GM19351 (cell line): Measurements from ENCODE around the gene TMEM164.
"Not testable (repeated sequence)": the region's sequence is repeated elsewhere in the genome, so short reads cannot be mapped to it uniquely, and the experiment has no call there.

Experiments used
- ATAC-seq: cut with Tn5 transposase; IDR thresholded peaks from one replicate; pipeline ENCODE4 v1.9.1; 2021; ENCODE audit warnings: mild to moderate bottlenecking, moderate library complexity; ENCODE audit not compliant: unreplicated experiment

The TMEM164 gene

DNA sequence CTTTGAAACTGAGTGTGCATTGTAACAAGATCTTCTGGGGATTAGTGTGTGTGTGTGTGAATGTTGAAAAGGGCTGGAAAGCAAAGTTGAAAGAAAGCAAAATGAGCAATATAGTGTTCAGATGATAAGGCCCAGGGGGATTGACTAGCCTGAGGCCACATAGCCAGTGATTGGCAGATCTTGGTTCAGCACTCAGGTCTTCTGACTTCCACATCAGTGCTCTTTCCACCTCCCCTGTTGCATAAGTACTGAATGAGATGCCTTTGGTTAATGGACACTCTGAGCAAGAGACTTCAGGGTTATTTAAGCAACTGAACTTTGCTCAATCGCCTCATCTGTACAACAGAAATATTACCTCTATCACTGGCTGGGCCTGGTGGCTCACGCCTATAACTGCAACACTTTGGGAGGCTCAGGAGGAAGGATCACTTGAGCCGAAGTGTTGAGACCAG lies 120.4 kb downstream of the TMEM164 start:
- ATAC-seq = no peak

DNA sequence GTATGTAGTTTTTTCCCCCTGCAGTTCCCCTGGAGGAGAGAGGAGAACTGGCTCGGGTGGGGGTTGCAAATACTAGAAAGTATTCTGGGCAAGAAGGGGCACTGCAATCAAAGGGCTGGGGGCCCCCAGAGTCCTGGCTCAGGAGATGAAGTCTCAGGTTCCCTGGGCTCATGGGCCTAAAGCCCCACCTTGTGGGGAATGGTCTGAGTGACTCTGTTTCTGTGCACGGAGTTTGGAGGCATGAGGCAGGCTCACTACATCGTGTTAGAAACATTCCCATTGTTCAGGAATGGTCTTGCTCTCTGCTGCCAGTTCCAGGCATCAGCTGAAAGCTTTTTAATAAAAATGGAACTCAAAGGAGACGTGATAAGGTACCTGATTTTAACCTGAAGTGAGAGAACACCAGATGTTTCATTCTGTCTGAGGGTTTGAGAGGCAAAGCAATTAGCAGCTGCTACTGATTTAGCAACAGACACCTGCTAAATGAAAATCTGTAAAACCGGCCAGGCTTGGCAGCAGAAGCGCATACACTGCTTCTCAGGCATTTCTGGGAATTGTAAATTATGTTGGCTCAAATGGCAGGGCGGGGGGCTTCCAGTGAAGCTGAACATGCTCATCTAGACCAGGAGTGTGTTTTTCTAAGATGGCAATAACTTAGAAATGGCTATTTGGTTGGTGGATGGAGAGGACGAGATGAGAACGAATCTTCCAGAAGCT lies 122.7 kb downstream of the TMEM164 start:
- ATAC-seq = no peak

DNA sequence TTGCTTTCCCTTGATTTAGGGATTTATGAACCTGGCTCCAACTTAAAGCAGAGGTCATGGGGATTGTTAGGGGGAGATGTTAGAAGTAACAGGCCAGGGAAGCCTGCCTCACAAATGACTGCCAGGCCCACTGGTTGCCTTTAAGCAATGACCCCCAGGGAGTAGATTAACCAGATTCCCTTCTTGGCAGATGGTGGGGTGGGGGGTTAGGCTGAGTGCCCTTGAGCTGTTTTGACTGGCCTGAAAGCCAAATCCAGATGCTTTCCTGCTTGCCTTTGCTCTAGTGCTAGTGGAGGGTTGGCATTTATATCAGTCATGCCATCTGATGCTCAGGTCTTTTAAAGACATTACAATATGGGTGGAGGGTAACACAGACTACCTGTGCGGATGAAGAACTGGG lies 128.1 kb downstream of the TMEM164 start:
- no peak for ATAC-seq

DNA sequence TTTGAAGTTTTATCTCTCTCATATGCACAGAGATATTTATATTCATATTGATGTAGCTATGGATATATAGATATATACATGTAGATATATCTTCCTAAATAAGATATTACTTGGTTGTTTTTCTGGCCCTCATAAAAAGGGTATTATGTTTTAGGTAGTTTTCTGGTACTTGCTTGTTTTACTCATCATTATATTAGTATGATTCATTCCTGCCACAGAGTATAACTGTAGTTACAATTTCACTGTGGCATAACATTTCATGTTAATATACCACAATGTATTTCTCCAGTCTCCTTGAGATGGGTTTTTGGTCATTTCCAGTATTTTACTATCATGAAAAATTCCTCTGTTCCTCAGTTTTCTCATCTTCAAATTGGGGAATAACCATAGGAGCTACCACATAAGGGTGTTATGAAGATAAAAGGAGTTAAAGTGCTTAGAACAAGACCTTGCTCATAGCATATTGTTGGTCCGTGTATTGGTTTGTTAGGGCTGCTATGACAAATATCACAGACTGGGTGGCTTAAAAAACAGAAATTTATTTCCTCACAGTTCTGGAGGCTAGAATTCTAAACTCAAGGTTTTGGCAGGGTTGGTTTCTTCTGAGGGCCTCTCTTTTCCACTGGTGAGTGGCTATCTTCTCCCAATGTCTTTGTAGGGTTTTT lies 129.7 kb downstream of the TMEM164 start:
- ATAC-seq = peak; percentile 58

DNA sequence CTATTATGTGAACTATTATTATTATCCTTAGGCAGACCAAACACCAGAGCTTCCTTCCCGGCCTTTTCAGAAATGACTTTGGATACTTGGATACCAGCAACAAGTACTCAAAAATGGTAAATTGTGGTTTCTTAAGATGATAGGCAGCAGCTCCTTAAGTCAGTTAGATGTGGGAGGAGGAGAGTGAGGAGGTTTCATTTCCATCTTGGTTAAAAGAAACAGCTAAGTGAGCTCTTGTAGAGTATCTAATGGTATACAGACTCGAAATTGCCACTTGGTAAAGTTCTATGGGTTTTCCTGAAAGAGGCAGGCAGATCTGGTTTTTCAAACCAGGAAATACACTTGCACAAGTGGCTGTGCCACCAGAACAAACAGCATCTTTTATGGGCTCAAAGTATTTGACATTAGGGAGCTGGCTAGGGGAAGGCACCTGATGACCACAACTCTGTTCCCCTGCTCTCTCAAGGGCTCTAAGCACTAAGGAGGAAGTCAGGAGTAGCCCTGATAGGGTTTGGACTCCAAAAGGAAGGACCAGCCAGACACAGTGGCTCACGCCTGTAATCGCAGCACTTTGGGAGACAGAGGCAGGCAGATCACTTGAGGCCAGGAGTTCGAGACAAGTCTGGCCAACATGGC lies 130.9 kb downstream of the TMEM164 start:
- ATAC-seq = peak; percentile 77

DNA sequence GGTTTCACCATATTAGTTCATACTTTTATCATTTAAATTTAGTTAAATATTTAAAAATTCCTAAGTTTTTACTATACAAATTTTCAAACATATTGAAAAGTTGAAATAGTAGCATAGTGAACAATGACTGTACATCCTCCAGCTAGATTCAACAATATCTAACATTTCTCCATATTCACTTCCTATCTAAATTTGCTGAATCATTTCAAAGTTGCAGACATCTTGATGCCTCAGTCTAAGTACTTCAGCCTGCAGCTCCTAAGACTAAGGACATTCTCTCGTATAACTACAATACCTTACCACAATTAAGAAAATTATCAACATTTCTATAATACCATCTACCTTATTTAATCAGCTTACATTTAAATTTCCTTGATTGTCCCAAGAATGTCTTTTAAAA lies 132.7 kb downstream of the TMEM164 start:
- no peak for ATAC-seq

DNA sequence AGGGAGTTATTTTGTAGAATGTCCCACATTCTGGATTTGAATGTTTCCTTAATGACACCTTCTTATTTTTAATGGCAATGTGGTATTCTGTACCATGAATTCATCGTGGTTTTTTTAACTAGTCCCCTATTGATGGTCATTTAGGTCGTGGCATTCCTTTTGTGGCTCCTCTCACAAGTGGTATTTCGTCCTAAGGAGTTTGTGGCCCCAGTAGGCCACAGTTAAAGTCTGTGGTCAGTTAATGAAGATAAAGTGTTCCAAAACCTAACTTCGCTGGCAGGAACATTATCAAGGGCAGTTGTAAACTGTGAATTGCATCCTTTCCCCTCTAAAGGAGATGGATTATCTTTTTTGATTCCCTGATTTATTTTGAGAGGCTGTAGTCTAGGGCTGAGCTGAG lies 133.2 kb downstream of the TMEM164 start:
- no peak for ATAC-seq

DNA sequence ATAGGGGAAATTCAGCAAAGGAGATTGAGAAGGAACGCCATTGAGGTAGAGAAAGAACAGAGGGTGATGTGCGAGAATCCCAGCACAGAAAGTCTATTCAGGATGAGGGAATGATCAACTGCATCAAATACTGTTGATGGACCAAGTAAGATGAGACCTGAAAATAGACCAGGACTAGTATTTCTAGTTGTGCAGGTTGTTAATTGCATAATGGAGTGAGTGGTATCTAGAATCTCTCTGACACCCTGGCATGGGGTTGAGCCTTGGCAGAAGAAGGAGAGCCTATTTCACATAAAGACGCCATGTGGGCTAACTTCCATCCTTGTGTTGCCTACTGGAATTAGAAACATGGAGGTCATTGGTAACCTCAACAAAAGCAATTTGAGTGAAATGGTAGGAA lies 135.6 kb downstream of the TMEM164 start:
- ATAC-seq = no peak

DNA sequence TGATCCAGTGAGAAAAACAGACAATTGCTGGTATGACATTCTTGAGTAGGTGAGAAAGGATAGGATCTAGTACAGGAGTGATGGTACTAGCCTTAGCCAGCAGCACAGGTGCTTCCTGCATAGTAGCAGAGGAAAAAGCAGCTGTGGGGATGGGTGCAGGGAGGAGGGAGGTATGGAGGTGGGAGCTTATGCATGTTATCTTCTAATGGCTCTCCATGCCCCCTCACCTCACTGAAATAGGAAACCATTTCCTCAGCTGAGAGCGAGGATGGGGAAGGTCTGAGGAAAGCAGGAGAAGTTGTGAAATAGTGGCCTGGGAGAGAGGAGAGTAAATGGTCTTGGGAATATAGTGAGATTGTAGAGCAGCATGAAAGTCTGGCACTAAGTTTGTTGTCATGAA lies 136.3 kb downstream of the TMEM164 start:
- no peak for ATAC-seq

DNA sequence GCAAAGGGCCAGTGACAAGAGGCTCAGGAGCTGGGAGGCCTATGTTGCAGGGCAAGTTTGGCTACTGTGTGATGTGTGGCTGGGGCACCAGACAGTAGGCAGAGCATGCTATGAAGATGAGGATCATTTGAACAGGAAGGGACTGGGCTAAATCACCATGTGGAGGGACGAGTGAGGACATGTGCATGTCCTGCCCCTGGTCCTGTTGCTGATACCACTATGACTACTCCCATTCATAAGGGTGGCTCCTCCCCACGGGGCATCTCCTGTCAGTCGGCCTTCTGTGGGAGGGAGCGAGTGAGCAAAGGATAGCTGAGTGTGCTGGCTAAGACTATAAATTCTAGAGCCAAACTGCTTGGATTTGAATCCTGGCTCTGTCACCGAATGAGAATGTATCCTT lies 139.2 kb downstream of the TMEM164 start:
- no peak for ATAC-seq

DNA sequence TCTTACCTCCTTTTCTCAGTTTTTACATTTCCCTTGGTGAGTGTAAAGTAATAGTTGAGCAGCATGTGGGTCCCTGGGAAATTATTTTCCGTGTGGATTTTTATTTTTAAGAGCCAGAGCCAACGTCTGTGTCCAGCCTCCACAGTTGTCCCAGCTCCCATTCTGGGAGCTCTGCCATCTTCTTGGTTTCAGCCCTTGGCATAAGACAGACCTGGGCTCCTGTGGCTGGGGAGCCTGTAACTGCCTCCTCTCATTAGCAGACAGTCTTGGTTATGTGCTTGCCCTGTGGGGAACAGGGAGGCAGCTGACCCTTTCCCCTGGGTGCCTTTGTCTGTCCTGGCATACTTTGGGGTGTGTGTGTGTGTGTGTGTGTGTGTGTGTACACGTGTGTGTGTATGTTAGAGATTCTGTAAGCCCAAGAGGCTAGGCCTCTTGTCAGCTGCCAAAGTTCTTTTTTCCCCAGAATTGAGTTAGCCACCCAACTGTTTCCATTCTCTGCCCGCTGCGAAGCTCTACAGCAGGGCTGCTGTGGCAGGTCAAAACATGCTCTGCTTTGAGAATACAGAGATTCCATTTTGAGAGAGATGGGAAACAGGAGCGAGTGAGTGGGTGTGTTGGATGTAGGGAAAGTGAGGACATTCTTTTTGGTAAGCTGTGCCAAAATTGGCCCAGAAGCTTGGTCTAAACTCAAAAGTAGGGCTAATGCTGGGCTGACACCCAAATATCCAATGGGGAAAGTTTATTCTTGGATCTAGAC lies 140.7 kb downstream of the TMEM164 start:
- no peak for ATAC-seq

DNA sequence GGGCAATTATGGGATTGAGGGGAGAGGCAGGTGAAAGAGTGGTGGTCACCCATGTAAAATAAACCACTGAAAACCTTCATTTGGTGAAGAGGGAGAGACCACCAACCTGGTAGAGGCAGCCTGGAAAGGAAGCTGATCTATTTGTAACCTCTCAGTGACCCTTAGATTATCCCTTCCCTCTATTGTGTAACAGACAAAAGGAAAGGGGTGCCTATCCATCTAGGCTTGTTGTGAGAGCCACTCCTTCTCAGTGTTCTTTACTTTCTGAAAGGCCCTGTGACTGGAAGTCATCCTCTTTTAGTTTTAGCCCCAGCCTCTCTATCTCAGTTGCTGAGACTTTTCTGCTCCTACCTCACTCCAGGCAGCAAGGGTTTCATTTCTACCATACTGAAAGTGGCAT lies 142.4 kb downstream of the TMEM164 start:
- ATAC-seq = no peak

DNA sequence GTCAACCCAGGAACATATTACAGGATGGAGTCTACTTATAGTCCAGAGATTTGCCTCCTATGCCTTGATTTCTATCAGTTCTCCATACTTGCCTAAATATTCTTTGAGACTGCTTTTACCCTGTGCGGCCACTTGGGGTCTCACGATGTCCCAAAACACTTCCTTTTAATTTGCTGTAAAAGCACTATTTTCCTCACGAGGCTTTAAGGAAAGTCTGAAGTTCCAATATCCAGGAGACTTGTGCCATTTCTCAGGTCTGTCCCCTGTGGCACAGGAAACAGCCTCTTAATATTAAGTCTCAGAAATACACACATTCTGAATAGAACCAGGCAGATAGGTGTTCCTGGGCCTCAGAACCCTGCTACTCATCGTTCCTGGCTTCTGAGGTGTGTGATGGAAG lies 142.9 kb downstream of the TMEM164 start:
- ATAC-seq = peak; percentile 73

DNA sequence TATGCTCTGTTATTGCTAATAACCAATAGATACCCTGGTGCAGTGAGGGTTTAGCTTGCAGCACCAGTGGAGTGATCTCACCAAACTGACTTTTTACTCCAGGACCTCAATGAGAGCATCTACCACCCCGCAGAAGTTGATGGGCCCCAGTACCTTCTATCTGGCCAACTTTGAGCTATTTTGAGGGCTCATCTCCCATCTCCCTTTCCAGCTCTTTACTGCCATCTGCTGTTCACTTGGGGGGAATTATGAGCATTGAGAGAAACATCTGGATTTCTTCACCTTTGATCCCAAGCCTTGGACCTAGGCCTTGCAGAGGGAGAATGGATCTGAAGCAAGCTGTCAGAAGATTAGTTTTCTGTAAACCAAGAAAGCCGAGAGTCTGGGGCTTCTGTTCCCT lies 143.6 kb downstream of the TMEM164 start:
- ATAC-seq = peak; percentile 79

DNA sequence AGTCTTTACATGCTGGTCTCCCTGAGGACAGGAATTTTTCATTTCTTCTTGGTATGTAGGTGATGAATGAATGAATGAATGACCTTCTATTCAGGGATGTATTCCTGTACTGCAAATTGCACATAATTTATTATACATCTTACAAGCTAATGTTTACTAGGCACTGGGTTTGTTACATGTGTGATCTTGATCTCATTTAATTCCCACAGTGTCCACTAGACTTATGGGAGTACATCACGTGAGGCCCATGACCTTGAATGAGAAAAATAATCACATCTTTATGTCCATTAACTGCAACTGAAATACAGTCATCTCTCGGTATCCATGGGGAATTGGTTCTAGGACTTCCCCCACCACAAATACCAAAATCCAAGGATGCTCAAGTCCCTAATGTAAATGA lies 150.3 kb downstream of the TMEM164 start:
- ATAC-seq = no peak

DNA sequence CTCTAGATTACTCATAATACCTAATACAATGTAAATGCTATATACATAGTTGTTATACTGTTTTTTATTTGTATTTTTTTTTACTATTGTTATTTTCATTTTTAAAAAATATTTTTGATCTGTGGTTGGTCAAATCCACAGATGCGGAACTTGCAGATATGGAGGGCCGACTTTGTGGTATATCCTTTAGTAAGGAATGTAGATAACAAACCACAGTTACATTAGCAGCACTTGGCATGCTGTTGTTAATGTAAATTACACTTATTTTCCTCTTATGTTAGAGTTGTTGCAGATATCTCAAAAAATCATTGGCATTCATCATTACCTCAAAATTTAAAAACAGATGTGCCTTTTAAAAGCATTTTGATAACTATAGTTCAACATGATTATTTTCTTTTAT lies 151.0 kb downstream of the TMEM164 start:
- no peak for ATAC-seq

DNA sequence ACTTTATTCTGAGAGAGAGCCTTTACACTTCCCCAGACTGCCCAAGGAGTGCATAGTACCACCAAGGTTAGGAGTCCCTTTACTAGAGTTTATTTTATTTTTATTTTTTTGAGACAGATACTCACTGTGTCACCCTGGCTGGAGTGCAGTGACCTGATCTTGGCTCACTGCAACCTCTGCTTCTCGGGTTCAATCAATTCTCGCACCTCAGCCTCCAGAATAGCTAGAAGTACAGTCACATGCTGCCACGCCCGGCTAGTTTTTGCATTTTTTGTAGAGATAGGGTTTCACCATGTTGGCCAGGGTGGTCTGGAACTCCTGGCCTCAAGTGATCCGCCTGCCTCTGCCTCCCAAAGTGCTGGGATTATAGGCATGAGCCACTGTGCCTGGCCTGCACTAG lies 151.4 kb downstream of the TMEM164 start:
- not testable (repeated sequence) for ATAC-seq

DNA sequence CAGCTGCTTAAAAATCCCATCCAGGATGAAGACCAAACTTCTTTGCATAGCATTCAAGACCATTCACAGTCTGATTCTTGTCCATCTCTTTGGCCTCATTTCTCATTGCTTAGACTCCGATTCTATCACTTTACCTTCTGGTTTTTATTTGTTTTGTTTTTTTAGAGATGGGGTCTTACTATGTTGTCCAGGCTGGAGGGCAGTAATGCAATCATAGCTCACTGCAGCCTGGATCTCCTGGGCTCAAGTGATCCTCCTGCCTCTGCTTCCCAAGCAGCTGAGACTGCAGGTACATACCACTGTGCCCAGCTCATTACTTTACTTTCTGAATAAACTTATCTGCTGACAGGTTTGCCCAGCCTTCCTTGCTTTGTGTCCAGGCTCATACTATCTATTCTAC lies 152.8 kb downstream of the TMEM164 start:
- no peak for ATAC-seq

DNA sequence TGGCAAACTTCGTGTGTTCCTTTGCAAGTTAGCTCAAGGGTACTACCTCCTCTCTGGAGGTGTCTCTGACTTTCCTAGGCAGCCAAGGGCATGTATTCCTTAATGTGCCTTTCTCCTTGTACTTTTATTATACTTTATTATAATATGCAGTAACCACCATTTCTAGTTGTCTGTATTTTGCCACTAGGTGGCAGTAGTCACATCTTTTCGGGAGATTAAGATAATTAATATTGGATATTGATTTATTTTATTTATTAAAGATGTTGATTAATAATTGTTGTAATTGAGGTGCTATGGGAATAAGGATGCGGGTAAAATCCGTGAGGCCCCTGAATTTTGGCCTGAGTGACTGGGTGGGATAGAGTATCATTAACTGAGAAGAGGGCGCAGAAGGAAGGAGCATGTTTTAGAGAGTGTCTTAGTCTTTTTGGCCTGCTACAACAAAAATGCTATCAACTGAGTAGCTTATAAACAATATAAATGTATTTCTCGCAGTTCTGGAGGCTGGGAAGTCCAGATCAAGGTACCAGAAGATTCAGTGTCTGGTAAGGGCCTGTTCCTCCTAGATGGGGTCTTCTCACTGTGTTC lies 153.3 kb downstream of the TMEM164 start:
- ATAC-seq = no peak

DNA sequence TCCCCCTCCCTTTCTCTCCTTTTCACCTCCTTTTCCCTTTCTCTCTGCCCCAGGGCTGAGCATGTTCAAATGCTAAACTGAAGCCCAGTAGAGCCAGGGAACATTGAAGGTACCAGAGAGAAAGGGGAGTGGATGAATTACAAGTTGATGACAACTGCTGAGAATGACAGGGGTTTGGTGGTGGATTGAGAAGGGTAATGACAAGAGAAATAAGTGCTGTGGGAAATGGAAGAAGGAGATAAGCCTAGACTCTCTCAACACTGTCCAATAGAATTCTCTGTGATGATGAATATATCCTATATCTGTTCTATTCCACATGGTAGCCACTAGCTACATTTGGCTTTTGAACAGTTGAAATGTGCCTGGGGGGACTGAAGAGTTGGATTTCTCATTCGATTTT lies 154.5 kb downstream of the TMEM164 start:
- ATAC-seq = no peak

DNA sequence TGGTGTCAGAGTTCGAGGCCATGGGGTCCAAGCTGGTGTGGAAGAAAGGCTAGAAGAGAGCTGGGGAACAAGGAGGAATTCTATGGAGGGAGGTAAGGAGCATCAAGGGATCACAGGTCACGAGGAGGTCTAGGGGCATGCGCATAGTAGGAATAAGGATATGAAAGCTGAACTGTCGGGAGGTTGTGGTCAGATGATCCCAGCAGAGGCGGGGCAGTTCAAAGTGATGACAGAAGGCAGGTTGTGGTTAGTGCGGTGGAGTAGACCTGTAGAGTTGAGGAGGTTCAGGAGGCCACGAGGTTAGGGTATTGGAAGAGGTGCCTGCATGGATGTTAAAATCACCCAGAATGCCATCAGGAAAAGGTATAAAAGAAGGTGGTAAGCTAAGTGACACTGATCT lies 156.3 kb downstream of the TMEM164 start:
- ATAC-seq = no peak
